Skin epidermis (tissue), 12 donors: ENCODE data around the gene CPNE5.
A peak's percentile ranks its signal among the peaks of the same experiment; 100 is the strongest.

Source experiments
- H3K27ac ChIP-seq, 21 experiments: fragments of 200-600 bp; sonication (generic) in 11 of 21; one replicate each; pipeline ENCODE4 v1.5.0; 2020; ENCODE audit warnings: mild to moderate bottlenecking in 3 of 21, inconsistent platforms in 2 of 21, moderate library complexity in 2 of 21
- H3K4me3 ChIP-seq, 7 experiments: fragments of 200-600 bp; sonication (generic) in 2 of 7; one replicate each; pipeline ENCODE4 v1.5.0; 2020; ENCODE audit warnings: inconsistent platforms in 2 of 7, mild to moderate bottlenecking in 2 of 7, moderate library complexity in 1 of 7

Gene CPNE5

GRCh38 chr6:36838896-36839748 lies at the start of gene CPNE5:
TSS of gene CPNE5 (minus strand) at chr6:36839444. CDS start at chr6:36839377, 67 bp downstream.
- peak within 1 kb of the TSS in 10 of 21 experiments; percentile 8 to 66 (median 50) for H3K27ac ChIP-seq
- H3K4me3 ChIP-seq, result peak within 1 kb of the TSS; percentile 31 to 54 (median 40)

- H3K27ac ChIP-seq, result no peak overlapping the region
- no peak overlapping the region for H3K4me3 ChIP-seq
These were observed 48.9 kb upstream of the CPNE5 start for GRCh38 chr6:36888115-36888643.

GRCh38 chr6:36886950-36887618 lies 47.8 kb upstream of the CPNE5 start:
- H3K27ac ChIP-seq, result peak overlapping the region in 1 of 21 experiments; percentile 85

GRCh38 chr6:36885461-36886401 lies 46.5 kb upstream of the CPNE5 start, which contains the start of gene C6orf89:
TSS of gene C6orf89 (plus strand) at chr6:36885952. CDS start at chr6:36899445, 13,493 bp downstream.
- Histone ChIP-seq H3K27ac (peak within 1 kb of the TSS; percentile 41 to 92 (median 85)), H3K4me3 (peak within 1 kb of the TSS; percentile 70 to 88 (median 77))

More at GRCh38 chr6:36886950-36887618, 47.8 kb upstream of the CPNE5 start:
- peak overlapping the region in 2 of 7 experiments; percentile 70 to 88 for H3K4me3 ChIP-seq

- Histone ChIP-seq H3K4me3 (no peak overlapping the region), H3K27ac (peak overlapping the region in 4 of 21 experiments; percentile 83 to 89 (median 87))
These were observed 45.4 kb upstream of the CPNE5 start for GRCh38 chr6:36884610-36885009.

- Histone ChIP-seq H3K27ac (peak overlapping the region in 19 of 21 experiments; percentile 85 to 99 (median 95)), H3K4me3 (peak overlapping the region; percentile 59 to 95 (median 93))
These were observed 36.0 kb upstream of the CPNE5 start for GRCh38 chr6:36875250-36875633.

- Histone ChIP-seq H3K27ac (peak within 1 kb of the TSS; percentile 61 to 99 (median 95)), H3K4me3 (peak within 1 kb of the TSS; percentile 59 to 95 (median 93))
These were observed 35.4 kb upstream of the CPNE5 start, which contains the start of gene PPIL1 for GRCh38 chr6:36874443-36875249. TSS of gene PPIL1 (minus strand) at chr6:36874803. CDS start at chr6:36874772, 31 bp downstream.

GRCh38 chr6:36873612-36874442 lies 34.6 kb upstream of the CPNE5 start:
- H3K27ac ChIP-seq, result peak overlapping the region in 20 of 21 experiments; percentile 85 to 99 (median 95)
- H3K4me3 ChIP-seq, result peak overlapping the region; percentile 59 to 95 (median 93)

GRCh38 chr6:36873115-36873514 lies 33.9 kb upstream of the CPNE5 start:
- Histone ChIP-seq H3K4me3 (no peak overlapping the region), H3K27ac (no peak overlapping the region)

GRCh38 chr6:36871686-36872085 lies 32.4 kb upstream of the CPNE5 start:
- H3K4me3 ChIP-seq, result no peak overlapping the region
- no peak overlapping the region for H3K27ac ChIP-seq

GRCh38 chr6:36867471-36868224 lies 28.4 kb upstream of the CPNE5 start:
- H3K27ac ChIP-seq, result no peak overlapping the region
- no peak overlapping the region for H3K4me3 ChIP-seq

GRCh38 chr6:36865835-36866234 lies 26.6 kb upstream of the CPNE5 start:
- peak overlapping the region in 3 of 21 experiments; percentile 4 to 30 (median 21) for H3K27ac ChIP-seq
- H3K4me3 ChIP-seq, result no peak overlapping the region

GRCh38 chr6:36863670-36864540 lies 24.7 kb upstream of the CPNE5 start:
- Histone ChIP-seq H3K4me3 (no peak overlapping the region), H3K27ac (no peak overlapping the region)

- Histone ChIP-seq H3K4me3 (no peak overlapping the region), H3K27ac (peak overlapping the region in 1 of 21 experiments; percentile 51)
These were observed 23.7 kb upstream of the CPNE5 start for GRCh38 chr6:36862848-36863382.

- Histone ChIP-seq H3K27ac (peak overlapping the region in 1 of 21 experiments; percentile 51), H3K4me3 (no peak overlapping the region)
These were observed 23.1 kb upstream of the CPNE5 start for GRCh38 chr6:36862164-36862847.
